CD4-positive, alpha-beta T cell (primary cell): ENCODE results near the gene CCDC92B. TPM values are rescaled to one million over a fixed set of nuclear protein-coding genes. Genes with fewer than 3 reads are reported as not detected.

Source experiments
- ATAC-seq: fragments of 200-7000 bp; cut with Tn5 transposase; one replicate; pipeline ENCODE4 v1.10.0; 2022; ENCODE audit warnings: mild to moderate bottlenecking; ENCODE audit not compliant: poor library complexity
- CTCF ChIA-PET: fragments of 350-600 bp; sonication (Branson Sonifier 250); formaldehyde crosslinking; loops from one replicate; lab custom pipeline; 2021; ENCODE audit warnings: antibody characterized with exemption, inconsistent platforms; lab: Charles Lee
- POLR2A ChIA-PET: fragments of 350-600 bp; sonication (Branson Sonifier 250); formaldehyde crosslinking; loops from one replicate; lab custom pipeline; 2021; ENCODE audit warnings: antibody characterized with exemption, inconsistent platforms; lab: Charles Lee
- DNase-seq, 14 experiments: peaks; one replicate each; pipeline ENCODE4 v3.0.0-alpha.2; 2013 to 2020; ENCODE audit warnings: mixed read lengths in 2 of 14
- H3K27ac ChIP-seq, 2 donors: one replicate each; pipeline versions ENCODE4 v1.5.1 to v1.7.0; 2013; ENCODE audit warnings: low read length in 2 of 2, low read depth in 1 of 2, mild to moderate bottlenecking in 1 of 2
- H3K27me3 ChIP-seq, 2 experiments: 1 replicate in 1 of 2; 2 replicates in 1 of 2; pipeline versions ENCODE4 v1.6.1 to v1.7.0; 2013; ENCODE audit warnings: low read length in 2 of 2, control low read depth in 1 of 2, mild to moderate bottlenecking in 1 of 2, moderate library complexity in 1 of 2; ENCODE audit not compliant: insufficient read depth in 2 of 2, control insufficient read depth in 1 of 2
- H3K36me3 ChIP-seq: one replicate; pipeline ENCODE4 v1.6.1; 2013; ENCODE audit warnings: low read length, control low read depth; ENCODE audit not compliant: insufficient read depth
- H3K4me1 ChIP-seq: one replicate; pipeline ENCODE4 v1.6.1; 2013; ENCODE audit warnings: low read length, control low read depth; ENCODE audit not compliant: insufficient read depth
- H3K4me3 ChIP-seq: one replicate; pipeline ENCODE4 v1.5.1; 2013; ENCODE audit warnings: mild to moderate bottlenecking, low read length, moderate library complexity
- H3K9me3 ChIP-seq, 2 experiments: 1 replicate in 1 of 2; 2 replicates in 1 of 2; pipeline versions ENCODE4 v1.6.1 to v1.7.0; 2013; ENCODE audit warnings: low read length in 2 of 2, mild to moderate bottlenecking in 2 of 2, control low read depth in 1 of 2, moderate library complexity in 1 of 2; ENCODE audit not compliant: control insufficient read depth in 1 of 2, insufficient read depth in 1 of 2
- H3K27ac Mint-ChIP-seq: one replicate; pipeline ENCODE4 v1.8.0; 2020; ENCODE audit warnings: mixed read lengths
- H3K27me3 Mint-ChIP-seq: one replicate; pipeline ENCODE4 v1.8.0; 2021; ENCODE audit warnings: mixed read lengths
- H3K36me3 Mint-ChIP-seq: one replicate; pipeline ENCODE4 v1.8.0; 2021; ENCODE audit warnings: low read depth, mixed read lengths
- H3K4me1 Mint-ChIP-seq: one replicate; pipeline ENCODE4 v1.8.0; 2021; ENCODE audit warnings: low read depth, mixed read lengths
- H3K4me3 Mint-ChIP-seq: one replicate; pipeline ENCODE4 v1.8.0; 2020; ENCODE audit warnings: mild to moderate bottlenecking, mixed read lengths
- H3K9me3 Mint-ChIP-seq: one replicate; pipeline ENCODE4 v1.8.0; 2020; ENCODE audit warnings: mixed read lengths
- intact Hi-C, 2 experiments: fragments of 100-400 bp; cut with DNase I in 1 of 2; cut with micrococcal nuclease in 1 of 2; formaldehyde crosslinking; loops; one replicate each; pipeline versions ENCODE4 v1.15.1 to v1.9.0; 2023 to 2025; cut with DNase I, micrococcal nuclease
- total RNA-seq, 174 experiments: library from RNA in 2 of 174; stranded (reverse) in 2 of 174; gene quantifications; one replicate each; pipeline ENCODE4 v1.2.3 and lab custom pipeline; 2021 to 2026
- TF ChIP-seq, protein P1 (sequence below): fragments of 200-600 bp; IDR thresholded peaks from one replicate; pipeline ENCODE4 v1.8.0; 2022; ENCODE audit warnings: antibody characterized with exemption, mild to moderate bottlenecking

Gene CCDC92B
- total RNA-seq, 2 experiments from 2014 or later: 0.11 to 0.28 TPM

DNA sequence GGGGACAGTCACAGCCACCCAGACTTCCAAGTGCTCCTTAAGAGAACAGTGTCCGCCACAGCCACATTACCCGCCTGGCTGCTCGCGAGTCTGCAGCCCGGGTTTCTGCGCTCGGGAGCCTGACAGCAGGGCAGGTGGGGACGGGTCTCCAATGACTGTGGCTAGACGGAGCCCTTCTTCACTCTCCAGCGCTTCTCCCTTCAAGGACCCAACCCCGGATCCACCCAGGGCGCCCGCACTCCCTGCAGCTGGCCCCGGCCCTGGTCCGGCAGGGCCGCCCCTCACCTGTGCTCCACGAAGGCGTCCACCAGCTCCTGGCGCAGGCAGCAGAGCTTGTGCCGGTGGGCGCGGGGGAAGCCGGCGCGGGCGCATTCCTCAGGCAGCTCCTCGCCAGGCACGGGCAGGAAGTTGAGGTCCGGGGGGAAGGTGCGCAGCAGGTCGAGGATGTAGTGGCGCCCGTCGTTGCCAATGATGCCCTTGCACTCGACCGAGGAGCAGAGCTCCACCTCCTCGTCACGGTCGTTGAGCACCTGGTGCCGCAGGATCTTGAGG, 51.8 kb downstream of the CCDC92B start:
- H3K27ac Mint-ChIP-seq: no peak overlapping the region
- H3K27me3 ChIP-seq: no peaks in the 10 kb centered on the region
- no peak overlapping the region for H3K27ac ChIP-seq
- peaks cover 62% of the 10 kb centered on the region for H3K36me3 ChIP-seq
- intact Hi-C loops: no loop called here
- ChIA-PET POLR2A (no interaction called here), CTCF (no interaction called here)
- DNase-seq (peak in 1 of 14 experiments; percentile 11), ATAC-seq (no peak)
- no peak overlapping the region for H3K4me3 Mint-ChIP-seq
- TF ChIP-seq, protein P1, sequence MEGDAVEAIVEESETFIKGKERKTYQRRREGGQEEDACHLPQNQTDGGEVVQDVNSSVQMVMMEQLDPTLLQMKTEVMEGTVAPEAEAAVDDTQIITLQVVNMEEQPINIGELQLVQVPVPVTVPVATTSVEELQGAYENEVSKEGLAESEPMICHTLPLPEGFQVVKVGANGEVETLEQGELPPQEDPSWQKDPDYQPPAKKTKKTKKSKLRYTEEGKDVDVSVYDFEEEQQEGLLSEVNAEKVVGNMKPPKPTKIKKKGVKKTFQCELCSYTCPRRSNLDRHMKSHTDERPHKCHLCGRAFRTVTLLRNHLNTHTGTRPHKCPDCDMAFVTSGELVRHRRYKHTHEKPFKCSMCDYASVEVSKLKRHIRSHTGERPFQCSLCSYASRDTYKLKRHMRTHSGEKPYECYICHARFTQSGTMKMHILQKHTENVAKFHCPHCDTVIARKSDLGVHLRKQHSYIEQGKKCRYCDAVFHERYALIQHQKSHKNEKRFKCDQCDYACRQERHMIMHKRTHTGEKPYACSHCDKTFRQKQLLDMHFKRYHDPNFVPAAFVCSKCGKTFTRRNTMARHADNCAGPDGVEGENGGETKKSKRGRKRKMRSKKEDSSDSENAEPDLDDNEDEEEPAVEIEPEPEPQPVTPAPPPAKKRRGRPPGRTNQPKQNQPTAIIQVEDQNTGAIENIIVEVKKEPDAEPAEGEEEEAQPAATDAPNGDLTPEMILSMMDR: no peak
- no peaks in the 10 kb centered on the region for H3K4me1 Mint-ChIP-seq
- no peaks in the 10 kb centered on the region for H3K9me3 Mint-ChIP-seq
- H3K27me3 Mint-ChIP-seq: no peaks in the 10 kb centered on the region
- H3K36me3 Mint-ChIP-seq: peaks cover 37% of the 10 kb centered on the region
- H3K4me3 ChIP-seq: no peak overlapping the region
- no peaks in the 10 kb centered on the region for H3K9me3 ChIP-seq
- H3K4me1 ChIP-seq: no peaks in the 10 kb centered on the region

DNA sequence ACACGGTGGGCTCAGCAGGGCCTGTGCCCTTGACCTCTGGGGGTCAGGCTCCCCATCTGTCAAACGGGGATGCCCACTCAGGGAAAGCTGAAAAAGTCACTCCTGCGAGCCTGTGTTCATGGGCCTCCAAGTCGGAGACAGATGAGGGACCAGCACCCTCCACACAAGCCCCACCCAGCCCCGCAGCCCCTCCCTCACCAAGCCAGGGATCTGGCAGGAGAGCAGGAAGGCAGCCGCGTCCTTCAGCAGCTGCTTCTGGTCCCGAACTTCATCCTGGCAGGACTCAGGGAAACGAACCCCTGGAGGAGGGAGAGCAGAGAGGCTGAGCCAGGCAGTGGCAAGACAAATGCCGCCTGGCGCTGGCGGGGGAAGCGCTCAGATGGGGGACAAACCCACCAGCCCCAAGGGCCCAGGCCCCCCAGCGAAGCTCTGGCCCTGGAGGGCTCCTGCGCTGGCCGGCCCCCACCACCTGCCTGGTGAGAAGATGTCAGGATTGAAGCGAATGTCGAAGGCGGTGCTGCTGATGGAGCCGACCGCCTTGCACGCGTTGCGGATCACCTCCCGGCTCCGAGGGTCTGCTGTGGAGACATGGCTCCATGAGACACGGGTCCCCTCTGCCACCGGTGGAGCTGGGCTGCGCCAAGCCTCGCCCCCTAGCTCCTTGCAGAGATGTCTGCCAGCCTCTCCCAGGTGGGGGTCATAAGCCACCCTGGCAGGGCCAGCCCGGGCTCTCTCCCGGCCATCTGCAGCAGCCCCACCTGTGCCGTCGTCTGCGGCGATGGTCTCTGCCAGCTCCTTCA, 53.3 kb downstream of the CCDC92B start:
- peaks cover 30% of the 10 kb centered on the region for H3K36me3 Mint-ChIP-seq
- CTCF ChIA-PET: no interaction called here

DNA sequence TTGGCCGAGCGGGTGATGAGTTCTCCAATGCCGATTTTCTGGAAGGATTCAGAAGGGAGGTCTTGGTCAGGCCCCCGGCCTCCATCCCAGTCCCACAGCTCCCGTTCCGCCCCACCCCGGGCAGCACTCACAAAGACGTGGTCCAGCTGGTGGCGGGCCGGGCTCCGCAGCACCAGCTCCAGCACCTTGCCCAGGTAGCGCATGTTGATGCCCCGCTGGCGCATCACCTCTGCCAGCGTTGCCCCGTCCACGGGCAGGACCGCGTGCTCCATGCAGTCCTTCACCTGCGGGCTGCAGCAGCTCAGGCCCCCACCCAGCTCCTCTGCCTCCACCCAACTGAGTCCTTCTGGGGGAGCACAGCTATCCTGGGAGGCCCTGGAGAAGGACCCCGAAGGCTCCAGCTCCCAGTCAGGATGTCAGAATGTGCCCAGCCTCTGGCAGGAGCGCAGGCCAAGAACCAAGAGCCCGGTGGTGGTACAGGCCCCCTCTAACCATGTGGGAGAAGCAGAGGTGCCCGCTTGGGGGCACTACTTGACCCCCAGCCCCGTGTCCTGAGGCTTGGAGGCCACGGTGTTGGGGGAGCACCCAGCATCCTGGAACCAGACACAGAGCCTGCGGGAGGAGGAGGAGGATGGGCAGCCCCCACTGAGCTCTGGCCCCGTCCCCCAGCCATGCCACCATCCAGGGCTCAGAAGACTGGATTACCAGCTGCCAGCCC, 54.0 kb downstream of the CCDC92B start:
- TF ChIP-seq, protein P1: no peak
- Mint-ChIP-seq H3K36me3 (peaks cover 26% of the 10 kb centered on the region), H3K4me3 (no peak overlapping the region), H3K9me3 (no peaks in the 10 kb centered on the region), H3K27me3 (no peaks in the 10 kb centered on the region), H3K27ac (no peak overlapping the region), H3K4me1 (no peaks in the 10 kb centered on the region)
- ChIA-PET CTCF (no interaction called here), POLR2A (interaction anchor here (0.8 kb wide), 1 partner anchor 11 kb away, joined by 3 read pairs; no protein-coding TSS in a partner anchor)
- peak in 2 of 14 experiments; percentile 25 to 29 for DNase-seq
- intact Hi-C loops: no loop called here
- Histone ChIP-seq H3K36me3 (peaks cover 60% of the 10 kb centered on the region), H3K9me3 (no peaks in the 10 kb centered on the region), H3K4me1 (peaks cover 3% of the 10 kb centered on the region), H3K4me3 (no peak overlapping the region), H3K27ac (no peak overlapping the region), H3K27me3 (no peaks in the 10 kb centered on the region)
- ATAC-seq: no peak

More for the DNA sequence above, 53.3 kb downstream of the CCDC92B start:
- Mint-ChIP-seq H3K27me3 (no peaks in the 10 kb centered on the region), H3K9me3 (no peaks in the 10 kb centered on the region), H3K4me1 (no peaks in the 10 kb centered on the region), H3K4me3 (no peak overlapping the region), H3K27ac (no peak overlapping the region)
- POLR2A ChIA-PET: no interaction called here
- intact Hi-C loops: no loop called here
- ATAC-seq (no peak), DNase-seq (peak in 1 of 14 experiments; percentile 31)
- Histone ChIP-seq H3K27me3 (no peaks in the 10 kb centered on the region), H3K4me1 (no peaks in the 10 kb centered on the region), H3K27ac (no peak overlapping the region), H3K36me3 (peaks cover 60% of the 10 kb centered on the region), H3K9me3 (no peaks in the 10 kb centered on the region), H3K4me3 (no peak overlapping the region)
- TF ChIP-seq, protein P1: no peak
